HG03060 (cell line): ENCODE measurements around the gene DOCK6.
"Not testable (repeated sequence)": the region's sequence is repeated elsewhere in the genome, so short reads cannot be mapped to it uniquely, and the experiment has no call there.

Source experiments
- ATAC-seq: cut with Tn5 transposase; IDR thresholded peaks from one replicate; pipeline ENCODE4 v1.9.1; 2021; ENCODE audit warnings: low read depth, moderate number of reproducible peaks; ENCODE audit not compliant: unreplicated experiment

The DOCK6 gene

GRCh38 chr19:11200931-11201330 lies 61.4 kb downstream of the DOCK6 start:
- ATAC-seq = no peak

GRCh38 chr19:11200015-11200574 lies 62.2 kb downstream of the DOCK6 start:
- ATAC-seq = no peak

GRCh38 chr19:11199517-11199916 lies 62.8 kb downstream of the DOCK6 start:
- no peak for ATAC-seq

- ATAC-seq = no peak
Measured at GRCh38 chr19:11198769-11199424, 63.4 kb downstream of the DOCK6 start.

GRCh38 chr19:11198175-11198534 lies 64.2 kb downstream of the DOCK6 start:
- no peak for ATAC-seq

GRCh38 chr19:11197291-11198174 lies 64.8 kb downstream of the DOCK6 start, which contains the start of gene KANK2:
Gene KANK2 (minus strand): TSS chr19:11197545. CDS start chr19:11194511, 3,034 bp downstream.
- ATAC-seq = no peak

- ATAC-seq = no peak
Measured at GRCh38 chr19:11196406-11197287, 65.7 kb downstream of the DOCK6 start.

- ATAC-seq = no peak
Measured at GRCh38 chr19:11195681-11196080, 66.6 kb downstream of the DOCK6 start.

- ATAC-seq = no peak
Measured at GRCh38 chr19:11194656-11195558, 67.4 kb downstream of the DOCK6 start.

GRCh38 chr19:11194173-11194572 lies 68.2 kb downstream of the DOCK6 start:
- no peak for ATAC-seq

GRCh38 chr19:11192957-11193939 lies 69.1 kb downstream of the DOCK6 start:
- ATAC-seq = no peak

GRCh38 chr19:11191934-11192333 lies 70.4 kb downstream of the DOCK6 start:
- no peak for ATAC-seq

GRCh38 chr19:11191273-11191755 lies 71.0 kb downstream of the DOCK6 start:
- no peak for ATAC-seq

GRCh38 chr19:11190501-11190900 lies 71.8 kb downstream of the DOCK6 start:
- no peak for ATAC-seq

GRCh38 chr19:11187441-11187840 lies 74.9 kb downstream of the DOCK6 start:
- no peak for ATAC-seq

- ATAC-seq = no peak
Measured at GRCh38 chr19:11182994-11183393, 79.3 kb downstream of the DOCK6 start.

- ATAC-seq = no peak
Measured at GRCh38 chr19:11181488-11181887, 80.8 kb downstream of the DOCK6 start.

GRCh38 chr19:11180975-11181374 lies 81.3 kb downstream of the DOCK6 start:
- not testable (repeated sequence) for ATAC-seq
